PC-9 (cell line): ENCODE results near the gene AFAP1. TPM values are rescaled to one million over a fixed set of nuclear protein-coding genes. Genes with fewer than 3 reads are reported as not detected.

ENCODE experiments used
- BruUV-seq: library from RNA; stranded (reverse); fragments of 400-500 nt; replicated peaks from 2 replicates; lab custom pipeline; 2021; lab: Mats Ljungman, UMichigan
- CTCF ChIA-PET: fragments of 300-600 bp; sonication (Branson Sonifier 250); formaldehyde crosslinking; loops from one replicate; lab custom pipeline; 2022; ENCODE audit warnings: antibody characterized with exemption; lab: Charles Lee
- POLR2A ChIA-PET: fragments of 300-600 bp; sonication (Branson Sonifier 250); formaldehyde crosslinking; loops from one replicate; lab custom pipeline; 2022; ENCODE audit warnings: antibody characterized with exemption; ENCODE audit not compliant: unreplicated experiment; lab: Charles Lee
- DNase-seq, 2 experiments: peaks; one replicate each; pipeline versions ENCODE4 v3.0.0 to v3.0.0-alpha.2; 2015 to 2022; ENCODE audit warnings: mixed read lengths in 1 of 2
- H2AFZ ChIP-seq: fragments of 200-600 bp; sonication (generic); 2 replicates; pipeline ENCODE4 v1.8.1; 2017; ENCODE audit warnings: antibody characterized with exemption
- H3F3A ChIP-seq: fragments of 200-600 bp; sonication (generic); 2 replicates; pipeline ENCODE4 v1.8.1; 2017; ENCODE audit warnings: antibody characterized with exemption, mild to moderate bottlenecking, low read depth; ENCODE audit not compliant: insufficient read depth
- H3K27ac ChIP-seq: fragments of 200-600 bp; sonication (generic); 2 replicates; pipeline ENCODE4 v1.6.1; 2016; ENCODE audit warnings: mixed run types
- H3K27me3 ChIP-seq: fragments of 200-600 bp; sonication (generic); 2 replicates; pipeline ENCODE4 v1.6.1; 2016; ENCODE audit warnings: low read depth, mixed run types; ENCODE audit not compliant: insufficient read depth
- H3K36me3 ChIP-seq: fragments of 200-600 bp; sonication (generic); 2 replicates; pipeline ENCODE4 v1.6.1; 2016; ENCODE audit warnings: low read depth, mixed run types
- H3K4me1 ChIP-seq: fragments of 200-600 bp; sonication (generic); replicated peaks from 2 replicates; pipeline ENCODE4 v1.6.1; 2016; ENCODE audit warnings: mixed run types; ENCODE audit not compliant: insufficient read depth
- H3K4me2 ChIP-seq: fragments of 200-600 bp; sonication (generic); 2 replicates; pipeline ENCODE4 v1.6.1; 2017; ENCODE audit warnings: mixed run types
- H3K4me3 ChIP-seq: fragments of 200-600 bp; sonication (generic); 2 replicates; pipeline ENCODE4 v1.6.1; 2016; ENCODE audit warnings: mixed run types
- H3K79me2 ChIP-seq: fragments of 200-600 bp; sonication (generic); 2 replicates; pipeline ENCODE4 v1.6.1; 2017; ENCODE audit warnings: low read depth, mixed run types
- H3K9me2 ChIP-seq: fragments of 200-600 bp; sonication (generic); 2 replicates; pipeline ENCODE4 v1.8.1; 2017; ENCODE audit warnings: mild to moderate bottlenecking; ENCODE audit not compliant: insufficient read depth
- H3K9me3 ChIP-seq: fragments of 200-600 bp; sonication (generic); 2 replicates; pipeline ENCODE4 v1.8.1; 2016; ENCODE audit warnings: low read depth; ENCODE audit not compliant: insufficient read depth
- H4K20me1 ChIP-seq: fragments of 200-600 bp; sonication (generic); 2 replicates; pipeline ENCODE4 v1.8.1; 2017; ENCODE audit not compliant: insufficient read depth
- CTCF ChIP-seq: fragments of 200-600 bp; sonication (generic); conservative IDR thresholded peaks from 2 replicates; pipeline ENCODE4 v1.6.1; 2017; ENCODE audit warnings: mixed run types, antibody characterized with exemption, mild to moderate bottlenecking, moderate library complexity
- EZH2 ChIP-seq: fragments of 200-600 bp; sonication (generic); IDR thresholded peaks from 2 replicates; pipeline ENCODE4 v1.8.0; 2017; ENCODE audit warnings: antibody characterized with exemption, low read depth
- intact Hi-C: fragments of 100-400 bp; cut with micrococcal nuclease; formaldehyde crosslinking; loops from one replicate; pipeline ENCODE4 v1.10.0; 2022; ENCODE audit not compliant: unreplicated experiment
- total RNA-seq: library from RNA; stranded (reverse); gene quantifications from 2 replicates; pipeline ENCODE4 v1.2.3, GENCODE V29; 2021

AFAP1 gene
- total RNA-seq, 1 experiment from 2014 or later: 69.6 TPM

DNA sequence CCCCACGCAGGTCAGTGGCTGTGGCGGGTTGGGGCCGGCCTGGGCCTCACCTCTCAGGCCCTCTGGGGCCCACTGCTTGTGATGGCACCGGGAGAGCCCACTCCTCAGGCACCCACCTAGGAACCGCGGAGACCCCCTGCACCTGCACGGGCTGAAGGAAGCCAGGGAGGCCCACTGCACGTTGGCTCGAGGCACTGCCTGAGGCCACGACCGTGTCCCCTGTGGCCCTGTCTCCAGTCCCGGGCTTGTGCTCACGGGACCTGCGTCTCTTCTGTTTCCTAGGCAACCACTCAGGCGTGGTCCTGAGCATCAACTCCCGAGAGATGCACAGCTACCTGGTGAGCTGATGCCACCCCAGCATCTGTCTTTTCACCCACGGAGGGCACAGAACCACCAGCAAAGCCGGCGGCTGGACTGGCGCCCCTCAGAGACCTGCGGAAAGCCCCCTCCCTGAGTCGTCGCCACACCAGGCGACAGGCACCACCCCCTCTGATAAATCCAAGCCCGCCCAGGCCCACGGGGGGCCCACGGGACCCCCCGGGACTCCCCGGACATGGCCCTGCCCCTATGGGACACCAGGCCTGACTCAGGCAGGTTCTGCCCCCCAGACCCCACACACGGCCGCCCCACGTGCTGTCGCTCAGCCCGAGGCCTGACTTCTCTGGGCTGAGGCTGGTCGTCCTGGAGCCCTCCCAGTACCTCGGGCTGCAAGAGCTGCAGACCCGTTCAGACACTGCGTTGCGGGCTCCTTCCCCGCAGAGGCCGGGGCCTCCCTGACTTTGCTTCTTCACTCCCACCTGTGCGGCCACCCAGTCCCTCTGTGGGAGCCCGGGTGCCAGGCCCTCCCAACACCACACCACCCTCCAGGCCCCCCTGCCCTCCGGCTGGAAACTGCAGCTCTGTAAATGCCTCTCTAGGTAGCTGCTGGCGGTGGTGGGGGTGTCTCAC is 199.5 kb downstream of the AFAP1 start:
- CTCF ChIA-PET: interaction anchor here (0.6 kb wide), 1 partner anchor 62 kb away, joined by 3 read pairs; no protein-coding TSS in a partner anchor
- no TSS peak for BruUV-seq

DNA sequence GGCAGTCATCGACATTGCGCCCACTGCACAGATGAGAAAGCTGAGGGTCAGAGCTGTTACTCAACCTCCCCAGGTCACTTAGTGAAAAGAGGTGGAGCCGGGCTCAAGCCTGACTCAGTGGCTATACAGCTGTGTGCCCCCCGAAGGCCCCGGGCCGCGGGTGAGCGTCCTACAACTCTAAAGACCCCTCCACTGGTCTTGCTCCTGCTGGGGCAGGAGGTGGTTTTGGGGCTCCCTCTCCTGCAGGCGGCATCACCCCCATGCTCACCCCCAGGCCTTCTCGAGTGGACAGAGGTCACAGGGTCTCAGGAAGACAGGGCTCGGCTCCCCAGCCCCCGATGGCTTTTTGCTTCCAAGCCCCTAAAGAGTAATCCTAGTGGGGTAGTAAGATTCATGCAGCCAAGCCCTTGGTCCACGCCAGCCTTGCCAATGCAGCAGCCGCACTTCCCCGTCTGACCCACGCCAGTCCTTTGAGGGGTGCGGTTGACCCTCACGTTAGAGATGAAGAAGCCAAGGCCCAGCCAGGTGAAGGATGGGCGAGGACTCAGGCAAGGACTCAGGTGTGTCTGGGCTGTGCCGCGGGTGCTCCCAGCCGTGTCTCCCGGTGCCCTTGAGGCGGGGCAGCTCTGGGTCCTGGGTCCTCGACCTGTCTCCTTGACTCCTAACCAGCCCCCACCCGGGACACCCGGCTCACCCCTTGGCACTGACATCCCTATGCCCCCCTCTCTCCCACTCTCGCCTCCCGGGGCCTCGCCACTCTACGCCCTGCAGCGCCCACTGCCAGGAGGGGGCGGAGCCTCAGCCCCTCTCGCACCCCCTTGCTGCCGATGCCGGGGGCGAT is 200.4 kb downstream of the AFAP1 start:
- Histone ChIP-seq H3K4me3 (no peak overlapping the region), H2AFZ (no peak overlapping the region), H3F3A (no peaks in the 10 kb centered on the region), H3K9me2 (no peaks in the 10 kb centered on the region), H3K36me3 (no peaks in the 10 kb centered on the region), H3K9me3 (no peaks in the 10 kb centered on the region), H3K4me1 (no peaks in the 10 kb centered on the region), H3K79me2 (no peaks in the 10 kb centered on the region), H4K20me1 (no peaks in the 10 kb centered on the region), H3K27ac (no peak overlapping the region), H3K27me3 (no peaks in the 10 kb centered on the region), H3K4me2 (no peak overlapping the region)
- intact Hi-C loops: no loop called here
- BruUV-seq: no TSS peak
- ChIA-PET POLR2A (interaction anchor here (0.5 to 0.6 kb wide), 2 partner anchors 139 to 971 kb away, joined by 3 to 4 read pairs; no protein-coding TSS in a partner anchor), CTCF (interaction anchor here (0.7 kb wide), 1 partner anchor 63 kb away, joined by 5 read pairs; no protein-coding TSS in a partner anchor)
- TF ChIP-seq CTCF: no peak
- no peak for TF ChIP-seq EZH2
- no peak for DNase-seq

More for the DNA sequence above, 199.5 kb downstream of the AFAP1 start:
- Histone ChIP-seq H3K27ac (no peak overlapping the region), H3K4me3 (no peak overlapping the region), H4K20me1 (no peaks in the 10 kb centered on the region), H3K79me2 (no peaks in the 10 kb centered on the region), H2AFZ (no peak overlapping the region), H3K9me3 (no peaks in the 10 kb centered on the region), H3K36me3 (no peaks in the 10 kb centered on the region), H3K9me2 (no peaks in the 10 kb centered on the region), H3K27me3 (no peaks in the 10 kb centered on the region), H3K4me1 (no peaks in the 10 kb centered on the region), H3K4me2 (no peak overlapping the region), H3F3A (no peaks in the 10 kb centered on the region)
- TF ChIP-seq CTCF (no peak), EZH2 (no peak)
- POLR2A ChIA-PET: no interaction called here
- intact Hi-C loops: no loop called here
- DNase-seq: no peak

- Histone ChIP-seq H3K9me2 (no peaks in the 10 kb centered on the region), H3K27me3 (no peaks in the 10 kb centered on the region), H3K36me3 (no peaks in the 10 kb centered on the region), H3K4me1 (no peaks in the 10 kb centered on the region), H4K20me1 (no peaks in the 10 kb centered on the region), H3K27ac (no peak overlapping the region), H3F3A (no peaks in the 10 kb centered on the region), H2AFZ (no peak overlapping the region), H3K4me3 (no peak overlapping the region), H3K9me3 (no peaks in the 10 kb centered on the region), H3K79me2 (no peaks in the 10 kb centered on the region), H3K4me2 (no peak overlapping the region)
- BruUV-seq: no TSS peak
- POLR2A ChIA-PET: interaction anchor here (0.5 kb wide), 1 partner anchor 970 kb away, joined by 4 read pairs; no protein-coding TSS in a partner anchor
- TF ChIP-seq EZH2 (no peak), CTCF (no peak)
- intact Hi-C loops: no loop called here
- DNase-seq: no peak
- CTCF ChIA-PET: interaction anchor here (0.7 kb wide), 1 partner anchor 64 kb away, joined by 5 read pairs; no protein-coding TSS in a partner anchor
Observed at GRCh38 chr4:7738458-7739076, 201.1 kb downstream of the AFAP1 start.
